IPS-15b (cell line): ENCODE results near the gene SSBP3.

Experiments used
- H3K27me3 ChIP-seq: one replicate; pipeline ENCODE4 v1.6.1; 2013; ENCODE audit warnings: low read length; ENCODE audit not compliant: control insufficient read depth, insufficient read depth
- H3K36me3 ChIP-seq: one replicate; pipeline ENCODE4 v1.6.1; 2013; ENCODE audit warnings: low read length; ENCODE audit not compliant: control insufficient read depth, insufficient read depth
- H3K4me1 ChIP-seq: one replicate; pipeline ENCODE4 v1.6.1; 2013; ENCODE audit warnings: mild to moderate bottlenecking, low read length; ENCODE audit not compliant: control insufficient read depth, insufficient read depth
- H3K4me3 ChIP-seq: one replicate; pipeline ENCODE4 v1.5.1; 2013; ENCODE audit warnings: low read depth, low read length
- H3K9ac ChIP-seq: one replicate; pipeline ENCODE4 v1.6.1; 2013; ENCODE audit warnings: low read depth, mild to moderate bottlenecking, low read length
- H3K9me3 ChIP-seq: one replicate; pipeline ENCODE4 v1.6.1; 2013; ENCODE audit warnings: mild to moderate bottlenecking, low read length; ENCODE audit not compliant: control insufficient read depth, insufficient read depth

Gene SSBP3

GRCh38 chr1:54387419-54387818, 18.8 kb downstream of the SSBP3 start:
- Histone ChIP-seq H3K36me3 (peaks cover 9% of the 10 kb centered on the region), H3K9ac (peak overlapping the region; percentile 28), H3K9me3 (no peaks in the 10 kb centered on the region), H3K4me1 (no peaks in the 10 kb centered on the region), H3K4me3 (no peak overlapping the region), H3K27me3 (no peaks in the 10 kb centered on the region)

GRCh38 chr1:54385727-54386022, 20.5 kb downstream of the SSBP3 start:
- Histone ChIP-seq H3K4me1 (no peaks in the 10 kb centered on the region), H3K9ac (no peak overlapping the region), H3K27me3 (no peaks in the 10 kb centered on the region), H3K4me3 (no peak overlapping the region), H3K36me3 (peaks cover 3% of the 10 kb centered on the region), H3K9me3 (no peaks in the 10 kb centered on the region)

GRCh38 chr1:54384918-54385726, 21.1 kb downstream of the SSBP3 start:
- H3K36me3 ChIP-seq: peaks cover 3% of the 10 kb centered on the region
- no peak overlapping the region for H3K9ac ChIP-seq

GRCh38 chr1:54384471-54384870, 21.7 kb downstream of the SSBP3 start:
- Histone ChIP-seq H3K9me3 (no peaks in the 10 kb centered on the region), H3K4me1 (peaks cover 11% of the 10 kb centered on the region), H3K27me3 (no peaks in the 10 kb centered on the region), H3K9ac (no peak overlapping the region), H3K36me3 (peaks cover 3% of the 10 kb centered on the region), H3K4me3 (no peak overlapping the region)

More at GRCh38 chr1:54384918-54385726, 21.1 kb downstream of the SSBP3 start:
- Histone ChIP-seq H3K4me1 (peaks cover 5% of the 10 kb centered on the region), H3K9me3 (no peaks in the 10 kb centered on the region), H3K27me3 (no peaks in the 10 kb centered on the region), H3K4me3 (no peak overlapping the region)

GRCh38 chr1:54381524-54381923, 24.7 kb downstream of the SSBP3 start:
- H3K9ac ChIP-seq: no peak overlapping the region
- H3K4me3 ChIP-seq: no peak overlapping the region
- H3K9me3 ChIP-seq: no peaks in the 10 kb centered on the region
- H3K36me3 ChIP-seq: peaks cover 6% of the 10 kb centered on the region
- no peaks in the 10 kb centered on the region for H3K27me3 ChIP-seq
- H3K4me1 ChIP-seq: peaks cover 34% of the 10 kb centered on the region

- H3K9ac ChIP-seq: no peak overlapping the region
- H3K36me3 ChIP-seq: peaks cover 6% of the 10 kb centered on the region
- H3K4me3 ChIP-seq: no peak overlapping the region
- H3K9me3 ChIP-seq: no peaks in the 10 kb centered on the region
- no peaks in the 10 kb centered on the region for H3K27me3 ChIP-seq
- H3K4me1 ChIP-seq: peaks cover 43% of the 10 kb centered on the region
Observed at GRCh38 chr1:54380290-54380882, 25.8 kb downstream of the SSBP3 start.

- H3K4me3 ChIP-seq: no peak overlapping the region
- peak overlapping the region; percentile 79 for H3K9ac ChIP-seq
- peaks cover 49% of the 10 kb centered on the region for H3K4me1 ChIP-seq
- H3K27me3 ChIP-seq: no peaks in the 10 kb centered on the region
- H3K9me3 ChIP-seq: no peaks in the 10 kb centered on the region
- peaks cover 6% of the 10 kb centered on the region for H3K36me3 ChIP-seq
Observed at GRCh38 chr1:54379555-54380289, 26.5 kb downstream of the SSBP3 start.

- no peak overlapping the region for H3K4me3 ChIP-seq
- peaks cover 4% of the 10 kb centered on the region for H3K36me3 ChIP-seq
- H3K9ac ChIP-seq: peak overlapping the region; percentile 79
- H3K4me1 ChIP-seq: peaks cover 55% of the 10 kb centered on the region
- H3K9me3 ChIP-seq: no peaks in the 10 kb centered on the region
- no peaks in the 10 kb centered on the region for H3K27me3 ChIP-seq
Observed at GRCh38 chr1:54378874-54379554, 27.2 kb downstream of the SSBP3 start.

- Histone ChIP-seq H3K4me3 (no peak overlapping the region), H3K4me1 (peaks cover 58% of the 10 kb centered on the region), H3K9ac (peak overlapping the region; percentile 79), H3K9me3 (no peaks in the 10 kb centered on the region), H3K27me3 (no peaks in the 10 kb centered on the region), H3K36me3 (peaks cover 4% of the 10 kb centered on the region)
Observed at GRCh38 chr1:54378157-54378873, 27.9 kb downstream of the SSBP3 start.

GRCh38 chr1:54377040-54377691, 29.0 kb downstream of the SSBP3 start:
- peaks cover 8% of the 10 kb centered on the region for H3K36me3 ChIP-seq
- peak overlapping the region; percentile 54 for H3K9ac ChIP-seq
- H3K4me3 ChIP-seq: no peak overlapping the region
- H3K9me3 ChIP-seq: no peaks in the 10 kb centered on the region
- peaks cover 58% of the 10 kb centered on the region for H3K4me1 ChIP-seq
- no peaks in the 10 kb centered on the region for H3K27me3 ChIP-seq
